ENCODE data around the gene CASP14.
"Not testable (repeated sequence)": the region's sequence is repeated elsewhere in the genome, so short reads cannot be mapped to it uniquely, and the experiment has no call there.

Gene CASP14

DNA sequence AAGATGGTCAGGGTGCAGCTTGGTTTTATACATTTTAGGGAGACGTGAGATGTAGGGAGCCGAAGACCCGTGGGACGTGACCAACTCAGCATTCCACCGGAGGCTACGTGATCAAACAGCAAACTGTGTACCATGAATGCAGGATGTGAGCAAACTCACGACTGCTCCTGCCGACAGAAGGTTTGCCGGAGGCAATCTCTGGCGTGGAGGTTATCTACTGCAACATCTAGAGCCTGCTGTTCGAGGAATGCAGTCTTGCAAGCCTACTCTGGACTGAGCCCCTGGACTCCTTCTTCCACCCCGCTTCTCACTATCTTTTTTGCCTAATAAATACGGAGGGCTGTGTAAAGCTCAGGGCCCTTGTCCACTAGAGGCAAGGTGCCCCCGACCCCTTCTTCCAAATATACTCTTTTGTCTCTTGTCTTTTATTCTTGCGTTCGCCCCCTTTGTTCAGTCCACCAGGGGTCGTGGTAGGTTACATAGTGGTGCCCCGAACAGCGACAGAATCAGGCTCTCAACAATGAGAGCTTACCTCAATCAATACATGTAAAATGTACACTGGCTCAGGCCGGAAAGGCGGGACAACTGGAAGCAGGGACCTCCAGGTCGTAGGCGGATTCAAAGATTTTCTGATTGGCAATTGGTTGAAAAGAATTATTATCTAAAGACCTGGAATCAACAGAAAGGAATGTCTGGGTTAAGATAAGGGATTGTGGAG, 23.8 kb downstream of the CASP14 start:
- no peak for DNase-seq (ENCODE audit: low spot score)

DNA sequence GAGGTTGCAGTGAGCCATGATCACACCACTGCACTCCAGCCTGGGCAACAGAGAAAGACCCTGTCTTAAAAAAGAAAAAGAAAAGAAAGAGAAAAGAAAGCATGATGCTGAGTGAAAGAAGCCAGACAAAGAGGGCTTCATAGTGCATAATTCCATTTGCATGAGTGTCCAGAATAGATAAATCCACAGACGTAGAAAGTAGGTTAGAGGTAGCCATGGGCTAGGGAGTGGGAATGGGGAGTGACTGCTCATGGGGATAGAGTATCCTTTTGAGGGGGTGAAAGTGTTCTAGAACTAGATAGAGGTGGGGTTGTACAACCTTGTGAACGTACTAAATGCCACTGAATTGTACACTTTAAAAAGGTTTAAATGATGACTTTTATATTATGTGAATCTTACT, 25.1 kb downstream of the CASP14 start:
- DNase-seq (ENCODE audit: low spot score), result no peak

DNA sequence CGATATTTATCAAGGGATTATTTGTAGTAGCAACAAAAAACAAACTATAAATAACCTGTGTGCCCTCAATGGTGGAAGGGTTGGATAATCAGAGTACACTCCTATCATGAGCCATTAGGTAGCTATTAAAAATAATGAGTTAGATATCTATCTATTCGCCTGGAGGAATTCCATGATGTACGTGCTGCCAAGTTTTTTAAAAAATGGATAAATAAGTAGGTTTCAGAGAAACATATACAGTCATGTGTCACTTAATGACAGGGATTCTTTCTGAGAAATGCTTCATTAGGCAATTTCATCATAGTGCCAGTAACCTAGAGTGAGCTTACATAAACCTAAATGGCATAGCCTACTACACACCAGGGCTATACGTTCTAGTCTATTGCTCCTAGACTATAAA, 26.5 kb downstream of the CASP14 start:
- DNase-seq (ENCODE audit: low spot score), result no peak

DNA sequence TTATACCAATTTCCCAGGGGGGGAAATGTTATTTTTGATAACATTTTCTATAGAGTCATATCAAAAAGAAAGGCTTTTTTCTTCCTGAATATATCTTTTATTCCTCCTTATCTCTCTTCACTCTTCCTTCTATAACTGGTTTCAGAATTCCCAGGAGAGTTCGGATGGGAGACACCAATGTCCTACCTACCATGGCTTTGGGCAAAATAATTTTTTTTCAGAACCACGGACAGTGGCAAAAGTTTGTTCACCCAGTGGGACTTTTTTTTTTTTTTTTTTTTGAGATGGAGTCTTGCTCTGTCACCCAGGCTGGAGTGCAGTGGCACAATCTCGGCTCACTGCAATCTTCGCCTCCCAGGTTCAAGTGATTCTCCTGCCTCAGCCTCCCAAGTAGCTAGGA, 30.7 kb downstream of the CASP14 start:
- not testable (repeated sequence) for DNase-seq (ENCODE audit: low spot score)

DNA sequence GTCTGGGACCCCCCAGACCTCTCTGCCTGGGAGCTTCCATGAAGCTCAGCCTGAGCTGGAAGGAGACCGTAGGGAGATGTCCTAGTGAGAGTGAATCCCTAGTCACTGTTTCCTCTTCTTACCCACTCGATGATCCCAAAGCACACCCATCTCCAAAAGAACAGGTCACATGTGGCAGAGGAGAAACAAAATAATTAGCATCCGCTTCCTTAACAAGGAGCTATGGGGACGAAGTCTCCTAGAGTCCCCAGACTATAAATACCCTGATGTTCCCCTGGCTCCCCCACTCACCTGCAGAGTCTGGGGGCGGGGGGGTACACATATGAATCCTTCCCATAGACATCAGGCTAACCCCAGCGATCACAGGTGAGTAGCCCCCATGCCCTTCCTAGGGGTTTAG, 32.6 kb downstream of the CASP14 start, which contains the start of gene OR1I1:
TSS of gene OR1I1 (plus strand) at position 301 of the 400 bp plus-strand sequence. CDS start 4,855 bp downstream, outside the sequence.
- DNase-seq (ENCODE audit: low spot score), result no peak

DNA sequence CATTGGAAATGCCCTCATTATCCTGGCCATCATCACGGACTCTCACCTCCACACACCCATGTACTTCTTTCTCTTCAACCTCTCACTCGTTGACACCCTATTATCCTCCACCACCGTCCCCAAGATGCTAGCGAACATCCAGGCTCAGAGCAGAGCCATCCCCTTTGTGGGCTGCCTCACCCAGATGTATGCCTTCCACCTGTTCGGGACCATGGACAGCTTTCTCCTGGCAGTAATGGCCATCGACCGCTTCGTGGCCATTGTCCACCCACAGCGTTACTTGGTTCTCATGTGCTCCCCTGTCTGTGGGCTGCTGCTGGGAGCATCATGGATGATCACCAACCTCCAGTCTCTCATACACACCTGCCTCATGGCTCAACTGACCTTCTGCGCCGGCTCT, 37.9 kb downstream of the CASP14 start:
- DNase-seq (ENCODE audit: low spot score), result no peak

DNA sequence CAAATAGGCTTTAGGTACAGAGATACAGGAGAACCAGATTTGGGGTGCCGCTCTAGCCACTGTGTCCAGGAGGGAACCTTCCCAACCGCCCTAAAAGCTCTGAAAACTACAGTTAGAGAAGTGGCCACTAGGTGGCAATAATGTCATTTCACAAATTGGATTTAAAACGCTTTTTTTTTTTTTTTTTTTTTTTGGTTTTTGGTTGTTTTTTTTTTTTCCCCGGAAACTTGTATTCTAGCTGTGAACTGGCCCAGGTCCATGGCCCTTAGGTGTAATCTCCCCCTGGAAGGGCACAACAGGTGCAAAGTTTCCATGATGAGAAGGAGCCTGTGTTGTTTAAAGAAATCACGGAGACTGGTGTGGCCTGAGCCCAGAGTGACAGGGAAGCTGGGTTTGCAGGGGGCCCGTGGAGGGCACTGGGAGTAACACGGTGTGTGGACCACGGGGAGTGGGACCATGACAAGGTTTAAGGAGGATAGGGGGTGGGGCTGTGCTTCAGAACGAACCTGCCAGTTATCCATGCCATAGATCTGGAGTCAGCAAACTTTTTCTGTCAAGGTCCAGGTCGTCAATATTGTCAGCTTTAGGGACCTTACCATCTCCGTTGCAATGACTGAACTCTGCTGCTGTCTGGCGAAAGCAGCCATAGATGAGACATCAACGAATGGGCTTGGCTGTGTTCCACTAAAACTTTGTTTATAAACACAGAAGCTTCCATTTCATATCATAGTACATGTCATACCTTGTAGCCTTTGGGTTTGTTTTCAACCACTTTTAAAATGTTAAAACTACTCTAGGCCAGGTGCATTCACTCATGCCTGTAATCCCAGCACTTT, 42.9 kb downstream of the CASP14 start:
- peak; percentile 47 for DNase-seq (ENCODE audit: low spot score)

DNA sequence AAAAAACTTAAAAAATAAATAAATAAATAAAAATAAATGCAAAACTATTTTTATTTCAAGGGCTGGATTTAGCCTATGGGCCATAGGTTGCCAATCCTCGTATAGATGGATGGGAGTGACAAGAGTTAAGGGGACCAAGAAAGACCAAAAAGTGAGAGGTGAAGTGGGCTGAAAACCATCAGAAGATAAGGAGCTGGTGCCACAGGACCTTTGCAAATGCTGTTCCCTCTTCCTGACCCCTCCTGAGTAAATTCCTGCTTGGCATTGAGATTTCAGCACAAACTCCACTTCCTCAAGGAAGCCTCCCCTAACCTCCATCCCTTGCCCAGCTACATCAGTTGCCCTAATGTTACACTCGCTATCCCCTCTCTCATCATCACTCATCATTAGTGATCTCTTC, 43.7 kb downstream of the CASP14 start:
- no peak for DNase-seq (ENCODE audit: low spot score)

DNA sequence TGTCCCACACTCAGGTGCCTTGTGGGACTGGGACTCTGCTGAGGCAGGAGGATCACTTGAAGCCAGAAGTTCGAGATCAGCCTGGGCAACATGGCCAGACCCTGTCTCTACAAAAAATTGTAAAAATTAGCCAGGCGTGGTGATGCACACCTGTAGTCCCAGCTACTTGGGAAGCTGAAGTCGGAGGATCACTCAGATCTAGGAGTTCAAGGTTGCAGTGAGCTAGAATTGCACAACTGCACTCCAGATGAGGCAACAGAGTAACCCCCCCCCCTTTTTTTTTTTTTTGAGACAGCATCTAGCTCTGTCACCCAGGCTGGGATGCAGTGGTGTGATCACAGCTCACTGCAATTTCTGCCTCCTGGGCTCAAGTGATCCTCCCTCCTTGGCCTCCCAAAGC, 46.9 kb downstream of the CASP14 start:
- DNase-seq (ENCODE audit: low spot score), result no peak

DNA sequence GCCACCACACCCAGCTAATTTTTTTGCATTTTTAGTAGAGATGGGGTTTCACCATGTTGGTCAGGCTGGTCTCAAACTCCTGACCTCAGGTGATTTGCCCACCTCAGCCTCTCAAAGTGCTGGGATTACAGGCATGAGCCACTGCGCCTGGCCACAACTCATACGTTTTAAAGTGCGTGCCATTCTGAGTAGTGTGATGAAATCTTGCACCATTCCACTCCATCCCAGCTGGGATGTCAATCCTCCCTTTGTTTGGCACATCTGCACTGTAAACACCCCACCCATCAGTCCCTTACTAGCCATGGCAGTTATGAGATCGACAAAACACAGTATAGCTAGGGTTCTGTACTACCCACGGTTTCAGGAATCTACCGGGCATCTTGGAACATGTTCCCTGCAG, 48.7 kb downstream of the CASP14 start:
- not testable (repeated sequence) for DNase-seq (ENCODE audit: low spot score)

DNA sequence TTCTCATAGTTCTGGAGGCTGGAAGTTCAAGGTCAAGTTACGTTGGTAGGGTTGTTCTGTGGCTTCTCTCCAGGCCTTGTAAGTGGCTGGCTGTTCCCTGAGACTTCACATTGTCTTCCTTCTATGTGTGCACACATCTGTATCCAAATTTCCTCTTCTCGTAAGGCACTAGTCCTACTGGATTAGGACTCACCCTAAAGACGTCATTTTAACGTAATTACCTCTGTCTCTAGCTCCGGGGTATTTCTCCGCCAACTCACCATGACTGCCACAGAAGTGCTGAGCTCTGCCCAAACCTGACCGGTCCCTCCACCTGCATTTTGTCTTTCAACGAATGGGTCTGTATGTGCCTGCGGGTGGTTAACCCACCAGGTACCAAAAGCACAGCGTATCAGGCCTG, 49.2 kb downstream of the CASP14 start:
- DNase-seq (ENCODE audit: low spot score), result no peak

DNA sequence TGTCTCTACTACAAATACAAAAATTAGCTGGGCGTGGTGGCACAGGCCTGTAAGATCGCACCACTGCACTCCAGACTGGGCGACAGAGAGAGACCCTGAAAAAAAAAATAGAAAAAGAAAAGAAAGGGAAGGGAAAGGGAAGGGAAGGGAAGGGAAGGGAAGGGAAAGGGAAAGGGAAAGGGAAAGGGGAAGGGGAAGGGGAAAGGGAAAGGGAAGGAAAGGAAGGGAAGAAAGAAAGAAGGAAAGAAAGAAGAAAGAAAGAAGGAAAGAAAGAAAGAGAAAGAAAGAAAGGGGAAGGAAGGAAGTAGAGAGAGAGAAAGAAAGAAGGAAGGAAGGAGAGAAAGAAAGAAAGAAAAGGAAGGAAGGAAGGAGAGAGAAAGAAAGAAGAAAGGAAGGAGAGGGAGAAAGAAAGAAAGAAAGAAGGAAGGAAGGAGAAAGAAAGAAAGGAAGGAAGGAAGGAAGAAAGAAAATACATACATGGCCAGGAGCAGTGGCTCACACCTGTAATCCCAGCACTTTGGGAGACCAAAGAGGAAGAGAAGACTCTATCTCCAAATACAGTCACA, 49.8 kb downstream of the CASP14 start:
- no peak for DNase-seq (ENCODE audit: low spot score)

DNA sequence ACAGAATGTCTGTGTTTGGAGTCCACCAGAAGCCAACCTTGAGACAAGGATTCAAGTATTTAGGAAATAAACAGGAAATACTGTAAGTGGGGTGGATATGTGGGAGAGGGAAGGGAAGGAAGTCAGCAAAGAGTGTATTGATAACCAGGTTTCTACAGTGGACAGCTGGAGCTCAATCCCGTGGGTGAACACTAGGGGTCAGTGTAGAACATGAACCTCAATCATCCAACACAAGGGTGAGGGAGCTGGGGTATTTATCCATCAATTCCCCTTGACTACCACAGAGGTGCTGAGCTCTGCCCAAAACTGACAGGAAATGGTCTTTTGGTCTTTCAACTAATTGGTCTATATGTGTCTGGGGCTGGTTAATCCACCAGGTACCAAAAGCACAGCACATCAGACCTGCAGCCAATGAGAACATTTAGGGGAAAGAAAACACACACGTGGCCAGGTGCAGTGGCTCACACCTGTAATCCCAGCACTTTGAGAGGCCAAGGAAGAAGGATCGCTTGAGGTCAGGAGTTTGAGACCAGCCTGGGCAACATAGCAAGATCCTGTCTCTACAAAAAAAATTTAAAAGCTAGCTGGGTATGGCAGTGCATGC, 52.3 kb downstream of the CASP14 start:
- DNase-seq (ENCODE audit: low spot score), result no peak

DNA sequence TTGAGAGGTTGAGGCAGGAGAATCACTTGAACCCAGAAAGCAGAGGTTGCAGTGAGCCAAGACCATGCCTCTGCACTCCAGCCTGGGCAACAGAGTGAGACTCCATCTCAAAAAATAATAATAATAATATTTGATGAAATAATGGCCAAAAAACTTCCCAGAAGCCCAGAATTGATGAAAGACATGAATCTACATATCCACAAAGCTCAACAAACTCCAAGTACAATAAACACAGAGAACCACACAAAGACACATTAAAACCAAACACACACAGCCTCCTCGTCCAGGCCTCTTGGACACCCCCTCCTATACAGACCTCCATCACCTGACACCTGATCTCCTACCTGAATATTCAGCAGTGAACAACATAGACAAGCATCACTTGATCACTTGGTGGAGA, 54.7 kb downstream of the CASP14 start:
- DNase-seq (ENCODE audit: low spot score), result no peak

DNA sequence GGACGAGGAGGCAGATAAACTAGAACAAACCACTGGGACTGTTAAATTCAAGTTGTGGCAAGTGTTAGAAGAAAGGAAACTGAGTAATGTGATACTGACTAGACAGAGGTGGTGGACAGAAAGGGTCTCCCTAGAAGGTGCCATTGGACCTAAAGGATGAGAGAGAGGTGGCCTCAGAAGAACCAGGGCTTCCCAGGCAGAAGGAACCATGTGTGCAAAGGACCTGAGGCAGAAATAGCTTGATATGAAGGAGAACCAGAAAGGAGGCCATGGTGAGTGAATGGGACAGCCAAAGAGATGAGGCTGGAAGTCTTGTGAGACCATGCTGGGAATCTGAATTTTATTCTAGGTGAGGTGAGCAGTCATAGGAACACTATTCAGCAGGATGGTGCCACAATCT, 55.1 kb downstream of the CASP14 start:
- DNase-seq (ENCODE audit: low spot score), result no peak

DNA sequence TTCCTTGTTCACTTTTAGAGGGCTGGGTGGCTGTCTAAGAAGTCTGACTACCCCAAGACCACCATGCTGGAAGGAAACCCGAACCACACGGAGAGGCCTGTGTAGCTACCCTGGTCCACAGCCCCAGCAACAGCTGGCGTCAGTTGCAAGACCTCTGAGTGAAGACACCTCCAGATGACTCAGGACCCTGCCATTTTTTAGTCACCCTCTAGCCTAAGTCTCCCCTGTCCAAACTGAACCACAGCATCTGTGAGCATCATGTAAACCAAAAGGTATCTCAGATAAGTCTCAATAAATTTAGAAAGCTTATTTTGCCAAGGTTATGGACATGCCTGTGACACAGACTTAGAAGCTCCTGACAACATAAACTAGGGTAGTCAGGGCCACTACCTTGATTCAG, 55.8 kb downstream of the CASP14 start:
- DNase-seq (ENCODE audit: low spot score), result no peak

DNA sequence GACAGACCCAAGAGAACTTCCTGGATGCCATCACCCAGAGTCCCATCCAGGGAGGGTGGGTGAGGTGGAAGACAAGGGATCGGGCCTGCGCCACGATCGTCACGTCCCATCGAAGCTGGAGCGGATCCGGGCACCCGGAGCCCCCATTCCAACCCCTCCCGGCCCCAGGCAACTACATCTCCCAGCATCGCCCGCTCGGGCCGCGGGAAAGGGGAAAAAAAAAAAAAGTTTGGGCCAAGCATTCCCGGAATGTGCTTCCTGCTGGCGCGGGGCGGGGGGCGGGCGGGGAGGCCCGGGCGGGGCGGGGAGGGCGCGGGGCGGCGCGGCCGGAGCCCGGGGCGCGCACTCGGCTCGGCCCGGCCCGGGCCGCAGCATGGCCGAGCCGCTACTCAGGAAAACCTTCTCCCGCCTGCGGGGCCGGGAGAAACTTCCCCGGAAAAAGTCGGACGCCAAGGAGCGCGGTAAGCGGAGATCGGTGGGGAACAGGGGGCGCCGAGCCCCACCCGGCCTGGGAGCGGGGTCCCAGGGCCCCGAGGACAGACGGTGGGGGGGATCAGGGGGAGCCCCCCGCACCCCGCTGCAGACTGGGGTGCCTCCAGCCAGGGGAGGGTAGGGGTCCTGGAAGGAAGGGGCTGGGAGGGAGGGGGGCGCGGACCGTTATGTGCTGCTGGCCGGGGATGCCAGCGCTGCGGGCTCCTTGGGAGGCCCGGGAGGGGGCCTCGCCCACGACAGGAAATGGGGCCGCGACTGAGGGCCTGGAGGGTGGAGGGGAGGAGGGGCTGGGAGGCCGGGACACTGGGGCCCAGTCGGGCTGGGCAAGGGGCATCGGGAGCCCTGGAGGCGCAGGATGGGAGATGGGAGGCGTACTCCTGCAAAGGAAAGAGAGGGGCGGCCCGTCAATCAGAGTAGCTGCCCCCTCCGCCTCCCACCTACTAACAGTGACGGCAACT, 58.1 kb downstream of the CASP14 start, which contains the start of gene SYDE1:
TSS of gene SYDE1 (plus strand) at position 341 of the 950 bp plus-strand sequence. CDS start at position 374, 33 bp downstream.
- DNase-seq (ENCODE audit: low spot score), result no peak

All from pons (tissue), 1 donor.